Measurements from ENCODE around the gene SYNCRIP.

GRCh38 chr6:85640821-85641220, 1.9 kb downstream of the SYNCRIP start:
- TF ChIP-seq POLR2AphosphoS5 (IDR thresholded peaks at IDR 0.05) (no peak), EP300 (conservative IDR thresholded peaks at IDR 0.05; ENCODE audit: poor library complexity, severe bottlenecking) (no peak), CTCF (IDR thresholded peaks at IDR 0.05; ENCODE audit: poor library complexity, severe bottlenecking) (no peak)

All from neural cell (in vitro differentiated cells).